ENCODE data around the gene SSPN.

The SSPN gene

GRCh38 chr12:26182377-26182776 is 13.0 kb upstream of the SSPN start:
- H3K9me3 ChIP-seq (ENCODE audit: insufficient read depth, low read length) = no peaks in the 10 kb centered on the region
- no peak overlapping the region for H3K4me3 ChIP-seq (ENCODE audit: insufficient read depth, low read length, poor library complexity, severe bottlenecking)
- no peak for TF ChIP-seq EZH2phosphoT487 (conservative IDR thresholded peaks at IDR 0.05; ENCODE audit: low read length)
- TF ChIP-seq, protein P1, sequence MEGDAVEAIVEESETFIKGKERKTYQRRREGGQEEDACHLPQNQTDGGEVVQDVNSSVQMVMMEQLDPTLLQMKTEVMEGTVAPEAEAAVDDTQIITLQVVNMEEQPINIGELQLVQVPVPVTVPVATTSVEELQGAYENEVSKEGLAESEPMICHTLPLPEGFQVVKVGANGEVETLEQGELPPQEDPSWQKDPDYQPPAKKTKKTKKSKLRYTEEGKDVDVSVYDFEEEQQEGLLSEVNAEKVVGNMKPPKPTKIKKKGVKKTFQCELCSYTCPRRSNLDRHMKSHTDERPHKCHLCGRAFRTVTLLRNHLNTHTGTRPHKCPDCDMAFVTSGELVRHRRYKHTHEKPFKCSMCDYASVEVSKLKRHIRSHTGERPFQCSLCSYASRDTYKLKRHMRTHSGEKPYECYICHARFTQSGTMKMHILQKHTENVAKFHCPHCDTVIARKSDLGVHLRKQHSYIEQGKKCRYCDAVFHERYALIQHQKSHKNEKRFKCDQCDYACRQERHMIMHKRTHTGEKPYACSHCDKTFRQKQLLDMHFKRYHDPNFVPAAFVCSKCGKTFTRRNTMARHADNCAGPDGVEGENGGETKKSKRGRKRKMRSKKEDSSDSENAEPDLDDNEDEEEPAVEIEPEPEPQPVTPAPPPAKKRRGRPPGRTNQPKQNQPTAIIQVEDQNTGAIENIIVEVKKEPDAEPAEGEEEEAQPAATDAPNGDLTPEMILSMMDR (IDR thresholded peaks at IDR 0.05; ENCODE audit: insufficient read depth, low read length, poor library complexity, severe bottlenecking) = no peak
- H3K27me3 ChIP-seq (ENCODE audit: low read length) = no peaks in the 10 kb centered on the region
- no peaks in the 10 kb centered on the region for H3K79me2 ChIP-seq (ENCODE audit: insufficient read depth, low read length)
- no peak overlapping the region for H3K4me2 ChIP-seq (ENCODE audit: low read depth, low read length, poor library complexity, severe bottlenecking)
- H3K9ac ChIP-seq (ENCODE audit: low read length) = no peak overlapping the region
- H3F3A ChIP-seq (ENCODE audit: insufficient read depth) = no peaks in the 10 kb centered on the region
- no peaks in the 10 kb centered on the region for H3K36me3 ChIP-seq (ENCODE audit: low read length)
- H2AFZ ChIP-seq (ENCODE audit: low read depth, low read length, severe bottlenecking) = no peak overlapping the region
- no peak overlapping the region for H3K27ac ChIP-seq (ENCODE audit: low read depth, low read length)
- H4K20me1 ChIP-seq (ENCODE audit: low read depth, low read length) = no peaks in the 10 kb centered on the region
- H3K9me2 ChIP-seq (replicated peaks; ENCODE audit: insufficient read depth, low read length) = no peaks in the 10 kb centered on the region

DNA sequence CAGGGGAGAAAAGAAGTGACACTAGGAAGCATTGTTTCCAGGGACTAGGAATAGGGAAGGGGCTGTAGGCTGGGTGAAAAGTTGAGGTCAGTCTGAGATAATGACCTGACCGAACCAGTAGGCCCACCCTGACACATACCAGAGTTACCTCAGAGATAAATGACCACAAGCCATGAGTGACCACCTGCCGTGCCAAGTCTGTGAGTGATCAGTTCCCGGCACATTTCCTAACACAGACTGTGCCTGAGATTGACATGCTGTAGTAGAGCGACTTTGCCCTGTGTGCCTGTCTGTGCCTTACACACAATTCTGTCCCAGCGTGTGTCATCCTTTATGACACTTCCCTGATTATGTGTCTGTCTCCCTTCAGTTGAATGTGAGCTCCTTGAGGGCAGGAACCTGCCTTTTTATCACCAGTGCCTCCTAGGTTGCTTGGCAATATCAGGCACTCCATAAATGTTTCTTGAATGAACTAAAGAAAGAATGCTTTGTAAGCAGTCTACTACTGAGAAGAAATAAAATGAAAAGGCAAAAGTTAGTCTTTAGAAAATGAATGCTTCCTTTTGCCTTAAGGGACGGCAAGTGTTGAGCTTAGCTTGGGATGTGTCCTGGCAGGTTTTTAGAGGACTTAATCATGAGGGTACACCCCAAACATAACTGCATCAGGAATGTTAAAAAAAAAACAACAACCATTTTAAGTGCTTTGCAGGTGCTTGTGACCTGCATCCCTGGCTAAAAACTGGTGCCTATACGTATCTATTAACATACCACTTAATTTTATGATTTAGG is 9.6 kb upstream of the SSPN start:
- no peak overlapping the region for H3K4me3 ChIP-seq (ENCODE audit: insufficient read depth, low read length, poor library complexity, severe bottlenecking)
- no peak overlapping the region for H2AFZ ChIP-seq (ENCODE audit: low read depth, low read length, severe bottlenecking)
- H3K4me2 ChIP-seq (ENCODE audit: low read depth, low read length, poor library complexity, severe bottlenecking) = no peak overlapping the region
- no peaks in the 10 kb centered on the region for H3F3A ChIP-seq (ENCODE audit: insufficient read depth)
- TF ChIP-seq, protein P1 (IDR thresholded peaks at IDR 0.05; ENCODE audit: insufficient read depth, low read length, poor library complexity, severe bottlenecking) = no peak
- TF ChIP-seq EZH2phosphoT487 (conservative IDR thresholded peaks at IDR 0.05; ENCODE audit: low read length) = no peak
- no peaks in the 10 kb centered on the region for H3K9me3 ChIP-seq (ENCODE audit: insufficient read depth, low read length)
- H3K36me3 ChIP-seq (ENCODE audit: low read length) = no peaks in the 10 kb centered on the region
- H4K20me1 ChIP-seq (ENCODE audit: low read depth, low read length) = no peaks in the 10 kb centered on the region
- no peaks in the 10 kb centered on the region for H3K27me3 ChIP-seq (ENCODE audit: low read length)
- H3K9me2 ChIP-seq (replicated peaks; ENCODE audit: insufficient read depth, low read length) = no peaks in the 10 kb centered on the region
- no peaks in the 10 kb centered on the region for H3K79me2 ChIP-seq (ENCODE audit: insufficient read depth, low read length)
- no peak overlapping the region for H3K9ac ChIP-seq (ENCODE audit: low read length)
- H3K27ac ChIP-seq (ENCODE audit: low read depth, low read length) = no peak overlapping the region

- Histone ChIP-seq H3K4me2 (ENCODE audit: low read depth, low read length, poor library complexity, severe bottlenecking) (no peak overlapping the region), H3K27me3 (ENCODE audit: low read length) (no peaks in the 10 kb centered on the region), H3K9me3 (ENCODE audit: insufficient read depth, low read length) (no peaks in the 10 kb centered on the region), H4K20me1 (ENCODE audit: low read depth, low read length) (no peaks in the 10 kb centered on the region), H3K27ac (ENCODE audit: low read depth, low read length) (no peak overlapping the region), H3K4me3 (ENCODE audit: insufficient read depth, low read length, poor library complexity, severe bottlenecking) (no peak overlapping the region), H2AFZ (ENCODE audit: low read depth, low read length, severe bottlenecking) (no peak overlapping the region), H3K36me3 (ENCODE audit: low read length) (no peaks in the 10 kb centered on the region), H3K9ac (ENCODE audit: low read length) (no peak overlapping the region), H3K9me2 (replicated peaks; ENCODE audit: insufficient read depth, low read length) (no peaks in the 10 kb centered on the region), H3F3A (ENCODE audit: insufficient read depth) (no peaks in the 10 kb centered on the region), H3K79me2 (ENCODE audit: insufficient read depth, low read length) (no peaks in the 10 kb centered on the region)
- TF ChIP-seq, protein P1 (IDR thresholded peaks at IDR 0.05; ENCODE audit: insufficient read depth, low read length, poor library complexity, severe bottlenecking) = no peak
- TF ChIP-seq EZH2phosphoT487 (conservative IDR thresholded peaks at IDR 0.05; ENCODE audit: low read length) = no peak
Observed at GRCh38 chr12:26187014-26187798, 8.2 kb upstream of the SSPN start.
